Activated CD4-positive, alpha-beta T cell treated with anti-CD3 and anti-CD28 coated beads, Interleukin-2, amount 50 U/mL, for 4 hours (primary cell): ENCODE data around the gene MDFI.

Source experiments
- DNase-seq, 2 experiments: peaks; one replicate each; pipeline ENCODE4 v3.0.0-alpha.2; 2020

Gene MDFI

DNA sequence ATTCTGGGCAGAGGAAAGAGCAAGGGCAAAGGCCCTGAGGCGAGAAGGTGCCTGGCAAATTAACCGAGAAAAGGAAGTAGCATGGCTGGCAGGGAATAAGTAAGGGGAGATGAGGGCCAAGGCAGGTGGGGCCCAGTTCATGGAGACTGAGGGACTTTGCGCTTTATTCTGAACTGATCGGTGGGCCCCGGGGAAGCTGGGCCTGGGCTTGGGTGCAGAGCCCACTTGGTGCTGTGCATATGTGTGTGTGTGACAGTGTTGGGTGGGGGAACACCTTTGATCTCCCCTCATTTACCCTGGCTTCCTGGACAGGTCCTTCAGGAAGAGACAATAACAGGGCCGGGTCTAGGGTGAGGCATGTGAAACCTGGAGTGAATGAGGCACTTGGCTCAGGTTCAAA lies 2.9 kb upstream of the MDFI start:
- no peak for DNase-seq

DNA sequence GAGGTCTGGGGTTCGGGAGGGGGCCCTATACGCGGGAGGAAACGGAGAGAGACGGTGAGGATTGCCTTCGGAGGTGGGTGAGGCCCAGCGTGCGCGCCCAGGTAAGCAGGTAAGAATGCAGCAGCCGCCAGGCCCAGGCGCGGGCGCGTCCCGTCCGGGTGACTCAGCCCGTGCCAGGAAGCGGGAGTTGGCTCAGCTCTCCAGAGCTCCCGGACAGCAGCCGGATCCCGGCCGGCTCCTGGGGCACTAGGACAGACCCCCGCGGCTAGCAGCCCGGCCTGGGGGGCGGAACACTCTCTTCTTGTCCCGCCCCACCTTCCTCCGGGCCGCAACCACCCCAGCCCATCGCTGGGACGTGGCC lies 1.5 kb upstream of the MDFI start:
- DNase-seq = no peak

DNA sequence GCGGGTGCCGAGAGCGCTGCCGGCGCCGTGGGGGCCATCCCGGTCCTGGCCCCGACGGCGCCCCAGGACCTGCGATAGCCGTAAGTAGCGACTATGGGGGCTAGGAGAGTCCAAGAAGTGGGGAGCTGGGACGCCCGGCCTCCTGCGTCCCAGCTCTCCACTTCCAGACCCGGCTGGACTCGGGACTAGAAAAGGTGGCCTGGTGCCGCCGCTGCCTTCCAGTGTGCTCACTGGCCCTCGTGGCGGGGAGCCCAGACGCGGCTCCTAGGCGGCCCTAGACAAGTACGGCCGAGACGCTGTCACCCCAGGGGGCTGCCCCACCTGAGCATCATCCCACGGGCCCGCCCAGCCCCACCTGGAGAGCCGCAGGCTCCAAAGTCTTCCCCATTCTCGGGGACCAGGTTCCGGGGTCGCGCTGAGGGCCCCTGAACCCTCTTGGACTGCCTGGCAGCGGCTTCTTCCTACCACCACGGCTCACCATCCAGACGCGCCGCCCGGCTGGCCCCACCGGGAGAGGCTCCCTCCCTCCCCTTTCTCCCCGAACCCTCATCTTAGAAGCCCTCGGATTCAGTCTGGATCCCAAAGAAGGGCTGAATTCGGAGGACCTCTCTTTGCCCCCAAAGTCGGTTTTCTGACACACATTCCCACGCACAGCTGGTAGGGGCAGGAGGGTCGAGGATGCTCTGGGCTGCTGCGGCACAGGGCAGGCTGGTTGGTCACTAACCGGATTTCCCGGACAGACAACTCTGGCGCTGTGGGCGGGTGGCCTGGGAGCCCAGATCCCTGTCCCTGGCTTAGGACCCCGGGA lies 870 bp upstream of the MDFI start:
- DNase-seq = no peak

DNA sequence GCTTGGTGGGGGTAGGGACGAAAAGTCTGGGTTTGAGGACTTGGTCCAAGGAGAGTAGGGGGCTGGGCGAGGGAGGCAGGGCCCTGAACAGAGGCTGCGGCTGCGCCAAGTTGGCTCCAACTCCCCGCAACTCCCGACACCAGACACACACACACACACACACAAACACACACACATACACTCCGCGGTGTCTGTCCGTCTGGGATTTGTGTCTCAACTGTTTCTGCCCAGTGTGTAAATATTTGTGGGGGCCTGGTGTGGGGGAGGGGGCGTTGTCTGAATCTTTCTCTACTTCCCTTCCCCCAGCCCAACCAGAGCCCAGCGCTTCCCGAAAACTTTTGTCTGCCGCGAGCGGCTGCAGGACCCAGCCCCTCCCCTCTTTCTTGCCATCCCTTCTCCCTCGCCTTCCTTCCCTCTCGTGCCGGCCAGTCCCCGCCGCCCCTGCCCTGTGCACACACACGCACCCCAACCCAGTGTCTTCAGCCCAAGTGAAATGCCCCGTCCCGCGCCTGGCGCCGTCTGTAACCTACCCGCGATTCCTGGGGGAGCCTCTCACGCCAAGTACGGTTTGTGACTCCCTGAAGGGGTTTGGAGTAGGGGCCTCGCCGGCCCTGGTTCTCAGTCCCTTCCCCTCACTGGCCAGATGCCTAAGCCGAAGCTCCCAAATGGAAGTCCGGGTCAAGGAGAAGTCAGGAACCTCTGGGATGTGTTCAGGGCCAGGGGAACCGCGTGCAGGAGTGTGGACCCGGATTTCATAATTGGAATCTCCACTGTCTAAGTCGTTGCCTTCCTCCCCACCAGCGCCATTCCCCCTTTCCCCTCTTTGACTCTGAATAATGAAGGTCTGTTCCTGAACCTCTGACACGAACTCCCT lies 904 bp downstream of the MDFI start:
- no peak for DNase-seq

DNA sequence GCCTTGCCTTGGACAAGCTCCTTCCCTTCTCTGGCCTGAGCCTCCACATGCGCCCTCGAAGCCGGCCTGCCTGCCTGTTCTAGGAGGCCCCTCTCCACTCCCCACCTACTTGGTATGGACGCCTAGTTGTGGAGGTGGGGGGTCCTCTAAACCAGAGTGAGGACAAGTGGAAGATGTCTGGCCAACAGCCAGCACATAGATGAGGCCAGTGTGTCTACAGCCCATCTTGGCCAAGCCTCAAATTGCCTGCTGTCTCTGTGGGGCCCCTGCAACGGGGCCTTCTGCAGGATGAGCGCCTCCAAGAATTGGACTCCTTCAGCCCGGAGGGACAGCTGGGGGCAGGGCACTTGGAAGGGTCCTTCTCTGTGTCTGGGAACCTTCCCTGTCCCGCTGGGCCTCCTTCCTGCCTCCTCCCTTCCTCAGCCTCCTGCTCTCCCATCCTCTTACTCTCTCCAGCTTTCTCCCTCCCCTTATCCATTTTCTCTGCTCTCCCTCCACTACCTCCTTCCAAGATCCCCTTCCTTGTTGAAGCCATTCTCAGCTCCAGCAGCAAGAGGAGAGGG lies 1.6 kb downstream of the MDFI start:
- no peak for DNase-seq

DNA sequence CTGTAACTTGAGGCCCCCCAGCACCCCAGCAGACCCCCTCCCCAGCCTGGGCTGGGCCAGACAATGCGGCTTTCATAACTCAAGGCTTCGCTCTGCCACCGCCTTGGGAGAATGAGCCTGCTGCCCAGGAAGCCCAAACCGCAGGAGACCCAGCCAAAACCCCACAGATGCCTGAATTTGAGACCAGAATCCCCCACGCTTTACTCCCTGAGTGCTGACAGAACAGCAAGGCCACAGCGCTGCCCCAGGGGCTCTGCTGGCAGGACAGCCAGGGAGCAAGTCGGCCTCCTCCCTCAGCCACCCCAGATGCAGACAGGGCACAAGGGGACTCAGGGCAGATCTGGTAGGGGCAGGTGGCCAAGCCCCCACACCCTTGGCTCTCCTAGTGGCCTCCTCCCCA lies 2.2 kb downstream of the MDFI start:
- no peak for DNase-seq

DNA sequence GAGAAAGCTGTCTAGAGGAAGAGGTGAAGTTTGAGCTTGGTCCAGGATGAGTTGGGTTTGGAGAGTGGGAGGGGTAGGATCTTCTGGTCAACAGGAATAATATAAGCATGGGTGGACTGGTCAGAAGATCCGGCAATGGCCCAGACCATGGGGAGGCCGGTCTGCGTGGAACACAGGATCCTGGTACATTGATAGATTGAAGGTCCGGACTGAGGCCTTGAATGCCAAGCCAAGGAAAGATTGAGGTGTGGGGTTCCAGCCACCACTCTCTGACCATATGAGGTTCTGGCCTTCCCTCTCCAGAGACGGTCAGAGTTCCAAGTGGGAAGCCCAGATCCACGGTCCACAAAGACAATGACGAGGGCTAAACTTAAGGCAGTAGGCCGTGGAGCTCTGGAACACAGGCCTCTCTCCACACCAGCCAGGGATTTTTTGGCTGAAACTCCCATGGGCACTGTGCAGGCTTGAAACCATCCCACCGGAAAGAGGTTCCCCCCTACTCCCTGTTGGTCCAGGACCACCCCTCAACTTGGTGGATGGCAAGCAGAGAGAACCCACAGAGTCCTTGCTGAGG lies 3.2 kb downstream of the MDFI start:
- no peak for DNase-seq

DNA sequence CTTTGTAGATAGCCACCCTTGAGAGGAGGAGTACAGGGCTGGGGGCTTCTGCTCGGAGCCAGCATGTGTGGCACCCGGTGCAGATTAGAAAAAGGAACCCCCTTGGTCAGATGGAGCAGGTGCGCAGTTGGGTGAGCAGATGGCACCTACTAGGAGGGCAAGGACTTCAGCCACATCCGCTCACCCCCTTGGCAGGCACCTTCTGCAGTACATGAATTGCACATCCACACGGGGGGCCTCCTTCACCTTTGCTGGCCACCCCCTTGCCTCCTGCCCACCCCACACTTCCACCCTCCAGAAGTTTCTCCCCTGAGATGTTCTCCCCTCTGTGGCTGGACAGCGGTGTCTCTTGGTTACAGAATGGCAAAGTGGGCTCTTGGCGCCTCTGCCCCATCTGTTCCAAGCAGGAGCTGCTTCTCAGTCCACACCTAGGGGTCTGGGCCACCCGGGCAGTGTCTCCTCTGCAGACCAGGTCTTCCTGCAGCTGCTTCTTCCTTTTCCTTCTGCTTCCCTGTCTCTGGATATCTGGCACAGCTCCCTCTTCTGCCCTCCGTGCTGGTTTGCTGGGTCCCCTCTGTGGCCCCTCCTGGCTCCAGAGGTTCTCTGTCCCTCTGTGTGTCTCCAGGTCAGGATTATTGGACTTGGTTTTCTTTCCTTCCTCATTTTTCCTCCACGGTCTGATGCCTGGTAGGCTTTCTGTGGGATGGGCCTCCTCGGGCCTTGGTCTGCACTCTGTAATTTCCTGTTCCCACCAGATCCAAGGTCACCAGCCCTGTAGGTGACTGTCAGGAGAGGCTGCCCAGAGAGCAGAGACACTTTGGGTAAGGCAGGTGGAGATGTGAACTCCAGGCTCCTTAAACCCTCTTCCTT lies 4.1 kb downstream of the MDFI start:
- DNase-seq = no peak

DNA sequence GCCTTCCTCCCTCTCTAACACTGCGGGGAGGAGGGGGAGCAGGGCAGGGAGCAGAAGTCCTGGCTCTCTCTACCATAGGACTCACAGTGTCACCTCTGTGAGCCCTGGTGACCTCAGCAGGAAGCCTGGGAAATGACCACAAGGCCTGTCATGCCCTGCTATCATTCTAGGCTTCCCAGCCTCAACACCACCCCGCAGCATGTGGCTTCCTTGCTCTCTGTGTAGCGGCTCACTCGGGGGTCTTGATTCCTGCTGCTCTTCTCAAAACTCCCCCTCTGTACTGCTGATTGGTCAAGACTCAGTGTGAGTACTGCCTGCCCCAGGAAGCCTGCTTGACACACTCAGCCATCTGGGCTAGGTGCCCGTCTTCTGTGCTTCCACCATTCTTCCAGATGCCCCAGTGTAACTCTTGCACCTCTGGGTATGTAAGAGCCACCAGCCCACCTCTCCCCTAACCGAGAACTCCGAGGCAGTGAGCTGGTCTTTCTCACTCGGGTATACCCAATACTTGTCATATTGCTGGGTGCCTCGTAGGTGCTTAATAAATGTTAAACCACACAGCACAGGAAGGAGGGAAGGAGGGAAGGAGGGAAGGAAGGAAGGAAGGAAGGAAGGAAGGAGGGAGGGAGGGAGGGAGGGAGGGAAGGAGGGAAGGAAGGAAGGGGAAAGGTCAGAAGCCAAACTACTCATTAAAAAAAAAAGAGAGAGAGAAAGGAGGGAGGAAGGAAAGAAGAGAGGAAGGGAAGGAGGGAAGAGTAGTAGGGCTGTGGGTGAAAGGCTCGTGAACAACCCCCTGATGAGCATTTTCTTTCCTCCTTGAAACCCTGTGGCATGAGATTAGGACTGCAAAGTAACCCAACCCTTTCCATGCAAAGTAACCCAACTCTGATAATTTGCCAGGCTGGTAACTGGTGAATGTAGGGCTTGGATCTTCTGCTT lies 5.0 kb downstream of the MDFI start:
- DNase-seq = no peak

DNA sequence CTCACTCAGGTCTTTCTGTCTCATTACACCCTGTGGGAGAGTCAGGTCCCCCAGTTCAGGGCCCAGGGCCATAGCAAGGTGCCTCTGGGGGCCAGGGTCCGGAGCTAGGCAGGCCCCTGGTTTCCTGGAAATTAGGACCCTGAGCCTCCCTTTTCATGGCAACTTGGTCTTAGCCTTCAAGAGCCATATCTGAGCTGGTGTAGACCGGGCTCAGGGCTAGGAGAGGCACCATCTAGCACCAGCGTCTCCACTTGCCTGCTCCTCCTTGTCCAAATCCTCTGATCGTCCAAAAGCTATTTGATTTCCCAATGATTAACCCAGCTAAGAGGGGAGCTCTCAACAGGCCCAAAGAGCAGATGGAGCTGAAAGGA lies 5.6 kb downstream of the MDFI start:
- no peak for DNase-seq

DNA sequence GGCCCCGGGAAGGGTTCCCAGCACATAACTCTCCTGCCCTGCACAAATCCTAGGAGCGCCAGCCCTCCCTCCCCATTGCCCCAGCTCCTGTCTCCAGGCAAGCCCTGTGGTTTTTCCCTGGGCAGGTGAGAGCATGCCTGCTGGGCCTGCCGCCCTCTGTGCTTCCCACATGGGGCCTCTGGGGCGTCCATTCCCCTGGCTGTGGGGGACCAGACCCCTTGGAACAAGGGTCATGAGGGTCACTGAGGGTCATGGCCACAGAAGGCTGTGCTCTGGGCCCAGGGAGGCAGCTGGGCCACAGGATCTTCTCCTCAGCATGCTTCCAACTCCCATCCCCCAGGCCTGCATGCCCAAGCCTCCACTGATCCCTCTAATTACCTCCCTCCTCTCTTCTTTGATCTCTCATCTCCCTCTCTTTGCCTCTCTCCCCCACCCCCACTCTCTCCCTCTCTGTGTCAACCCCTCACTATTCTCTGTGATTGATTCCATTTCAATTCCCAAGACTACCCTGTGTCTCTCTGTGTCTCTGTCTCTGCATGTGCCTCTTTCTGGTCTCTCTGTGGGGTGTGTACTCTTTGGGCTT lies 6.1 kb downstream of the MDFI start:
- no peak for DNase-seq

DNA sequence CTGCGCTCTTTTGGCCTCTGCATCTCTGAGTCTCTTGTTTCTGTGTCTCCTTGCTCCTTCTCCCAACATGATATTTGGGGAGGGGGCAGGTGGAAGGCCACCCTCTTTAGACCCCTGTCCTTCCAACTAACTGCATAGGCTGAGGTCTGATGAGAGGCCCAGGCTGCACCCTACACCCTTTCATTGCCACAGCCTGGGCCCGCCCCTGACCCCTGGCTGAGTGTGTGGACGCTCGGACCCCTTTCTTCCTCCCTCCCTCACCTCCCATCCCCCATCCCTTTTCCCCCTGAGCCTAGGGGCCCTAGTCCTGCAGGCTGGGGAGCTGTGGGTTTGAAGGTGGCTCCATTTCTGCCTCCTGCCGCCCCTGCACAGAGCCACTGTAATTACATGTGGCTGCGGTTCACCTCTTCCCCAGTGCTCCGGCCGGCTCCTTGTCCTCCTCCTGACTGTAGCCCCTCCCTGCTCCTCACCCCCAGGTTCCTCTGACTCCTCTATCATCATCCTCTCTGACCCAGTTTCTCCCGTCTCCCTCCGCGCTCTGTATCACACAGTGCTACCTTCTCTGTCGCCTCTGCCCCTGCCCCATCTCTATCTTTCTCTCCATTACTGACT lies 6.8 kb downstream of the MDFI start:
- DNase-seq = no peak

DNA sequence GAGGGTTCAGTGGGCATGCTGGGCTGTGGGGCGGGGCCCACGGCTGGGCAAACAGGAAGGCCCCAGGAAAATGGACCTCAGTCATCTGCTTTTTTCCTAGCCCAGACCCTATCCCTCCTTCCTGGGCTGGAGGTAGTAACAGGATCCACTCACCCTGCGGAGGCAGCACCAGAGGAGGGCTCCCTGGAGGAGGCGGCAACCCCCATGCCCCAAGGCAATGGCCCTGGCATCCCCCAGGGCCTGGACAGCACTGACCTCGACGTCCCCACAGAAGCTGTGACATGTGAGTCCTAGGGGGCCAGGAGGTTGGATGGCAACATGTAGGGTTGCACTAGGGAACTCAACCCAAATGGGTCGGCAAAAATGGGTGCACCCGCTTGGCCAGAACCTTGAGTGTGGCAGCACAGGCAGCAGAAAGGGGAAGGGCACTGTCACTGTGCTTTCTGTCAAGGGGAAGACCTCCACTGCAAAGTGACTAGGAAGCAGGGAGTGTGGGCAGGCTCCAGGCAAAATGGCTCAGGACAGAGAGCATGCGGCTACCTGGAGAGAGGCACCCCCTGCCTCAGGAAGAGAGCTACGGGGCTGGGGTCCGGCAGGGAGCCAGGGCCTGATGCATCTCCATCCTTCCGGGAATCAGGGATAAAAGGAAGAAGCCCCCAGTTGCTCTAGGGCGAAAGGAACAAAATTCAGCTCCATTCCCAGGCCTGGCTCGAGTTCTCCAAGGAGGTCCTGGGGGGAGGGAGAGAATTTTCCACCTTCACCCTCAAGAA lies 7.9 kb downstream of the MDFI start:
- no peak for DNase-seq

DNA sequence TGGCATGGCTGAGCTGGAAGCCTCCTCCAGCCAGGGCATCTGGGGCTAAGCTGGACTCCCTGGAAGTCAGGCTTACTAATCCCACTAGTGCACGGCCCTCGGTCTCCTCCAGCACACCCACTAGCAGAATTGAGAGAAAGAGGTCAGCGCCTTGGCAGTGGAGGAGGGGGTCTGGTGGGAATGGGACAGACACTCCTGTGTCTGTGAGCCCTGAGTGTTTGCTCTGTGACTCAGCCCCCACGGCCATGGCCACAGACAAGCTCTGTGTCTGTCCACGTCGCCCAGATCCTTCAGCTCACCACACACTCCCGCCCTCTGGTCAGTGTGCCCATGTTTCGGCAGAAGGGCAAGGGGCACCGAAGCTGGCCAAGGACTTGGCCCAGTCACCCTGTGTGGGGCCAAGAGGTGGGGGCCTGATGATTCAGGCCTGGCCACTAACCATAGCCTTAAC lies 8.8 kb downstream of the MDFI start:
- DNase-seq = no peak

DNA sequence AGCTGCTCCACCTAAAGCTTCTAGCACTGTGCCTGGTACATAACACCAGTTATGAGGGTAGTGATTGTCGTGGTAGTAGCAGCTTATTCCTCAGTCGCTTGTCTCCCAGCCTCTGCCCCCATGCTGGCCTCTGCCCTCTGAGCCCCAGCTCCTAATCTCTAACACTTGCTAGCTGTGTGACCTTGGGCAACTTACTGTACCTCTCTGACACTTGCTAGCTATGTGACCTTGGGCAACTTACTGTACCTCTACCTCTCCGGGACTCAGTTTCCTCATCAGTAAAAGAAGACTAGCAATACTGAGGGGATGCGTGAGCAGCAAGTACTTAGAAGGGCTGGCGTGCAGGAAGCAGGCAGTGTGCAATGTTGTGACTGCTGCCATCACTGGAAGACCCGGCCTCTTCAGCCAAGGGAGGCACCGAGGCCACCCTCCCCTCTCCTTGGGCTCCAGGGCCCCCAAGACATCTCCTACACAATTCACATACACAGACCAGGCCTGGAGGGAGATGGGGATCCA lies 9.9 kb downstream of the MDFI start:
- DNase-seq = no peak

DNA sequence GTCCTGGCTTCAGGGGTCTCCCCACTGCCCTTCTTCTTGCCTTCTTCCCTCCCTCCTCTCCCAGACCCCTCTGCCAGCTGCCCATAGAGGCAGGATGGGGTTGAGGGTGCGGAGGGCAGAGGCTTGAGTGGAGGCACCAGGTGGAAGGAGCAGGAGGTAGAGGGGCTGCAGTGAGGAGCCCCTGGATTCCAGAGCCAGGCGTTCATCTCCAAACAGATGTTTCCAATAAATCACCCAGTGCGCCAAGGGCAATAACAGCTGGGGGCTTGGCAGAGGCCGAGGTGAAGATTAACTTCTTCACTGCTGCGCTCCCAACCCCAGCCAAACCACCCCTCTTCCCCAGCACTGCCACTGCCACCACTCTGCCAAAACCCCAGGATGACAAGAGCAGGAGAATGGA lies 10.7 kb downstream of the MDFI start:
- no peak for DNase-seq

DNA sequence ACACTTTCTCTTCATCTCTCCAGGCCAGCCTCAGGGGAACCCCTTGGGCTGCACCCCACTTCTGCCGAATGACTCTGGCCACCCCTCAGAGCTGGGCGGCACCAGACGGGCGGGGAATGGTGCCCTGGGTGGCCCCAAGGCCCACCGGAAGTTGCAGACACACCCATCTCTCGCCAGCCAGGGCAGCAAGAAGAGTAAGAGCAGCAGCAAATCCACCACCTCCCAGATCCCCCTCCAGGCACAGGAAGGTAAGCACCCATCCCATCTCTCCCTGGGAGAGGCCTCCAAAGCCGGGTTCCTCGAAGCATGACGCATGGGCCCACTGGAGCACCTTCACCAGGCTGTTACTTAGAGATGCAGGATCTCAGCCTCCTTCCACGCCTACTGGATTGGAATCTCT lies 11.3 kb downstream of the MDFI start:
- DNase-seq = no peak

DNA sequence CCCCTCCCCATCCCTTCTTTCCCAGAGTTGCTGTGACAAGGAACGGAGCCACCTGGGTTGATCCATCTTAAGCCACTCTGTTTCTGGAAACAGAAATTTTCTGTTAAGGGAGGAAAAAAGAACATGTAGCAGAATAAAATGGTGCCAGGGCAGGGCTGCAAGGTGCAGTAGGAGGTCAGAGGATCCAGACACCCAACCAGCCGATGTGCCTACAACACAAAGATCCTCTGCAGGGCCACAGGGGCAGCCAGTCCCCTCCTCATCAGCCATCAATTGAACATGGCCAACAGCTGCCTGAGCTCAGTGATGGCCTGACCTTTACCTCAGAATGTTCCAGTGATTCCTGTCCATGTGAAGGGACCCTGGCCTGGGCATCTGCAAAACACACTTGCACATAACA lies 11.9 kb downstream of the MDFI start:
- no peak for DNase-seq

DNA sequence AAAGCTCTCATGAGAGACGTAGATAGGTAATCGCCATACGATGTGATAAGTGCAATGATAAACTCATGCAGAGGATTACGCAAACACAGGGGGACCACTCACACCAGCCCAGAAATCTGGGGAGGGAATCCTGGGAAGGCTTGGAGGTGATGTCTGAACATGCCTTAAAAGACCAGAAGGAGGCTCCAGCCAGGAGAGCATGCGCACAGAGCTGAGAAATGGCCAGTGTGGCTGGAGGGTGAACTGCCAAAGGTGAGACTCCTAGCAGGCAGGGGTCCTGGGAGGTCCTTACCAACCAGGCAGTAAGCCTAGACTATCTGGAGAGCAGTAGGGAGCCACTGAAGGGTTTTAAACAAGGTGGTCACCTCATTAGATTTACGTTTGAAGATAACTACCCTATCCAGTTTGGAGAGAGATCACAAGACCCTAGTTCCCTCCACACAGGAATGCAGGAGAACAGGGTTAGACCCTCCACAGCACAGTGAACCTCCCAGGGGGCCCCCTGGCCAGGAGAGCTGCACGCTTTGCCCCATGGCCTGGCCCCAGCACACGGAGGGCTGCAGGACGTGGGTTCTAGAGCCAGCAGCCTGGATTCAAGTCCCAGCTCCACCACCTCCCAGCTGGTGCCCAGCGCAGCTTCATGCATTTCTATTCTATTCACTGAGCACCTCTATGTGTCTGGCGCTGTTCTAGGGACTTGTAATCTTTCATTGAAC lies 13.1 kb downstream of the MDFI start:
- no peak for DNase-seq
